NCI-H1694 (cell line): ENCODE measurements around the gene PITX3.

Experiments
- DNase-seq: peaks from one replicate; lab custom pipeline; 2025; lab: John Stamatoyannopoulos, UW

PITX3 gene

GRCh38 chr10:102241444-102242117 lies at the start of gene PITX3:
Gene PITX3, minus strand, starts transcription at chr10:102241512. Its CDS starts 9,432 bp downstream, at chr10:102232080.
- peak; percentile 26 for DNase-seq

- DNase-seq, result no peak
Observed at GRCh38 chr10:102289840-102290239, 48.5 kb upstream of the PITX3 start.

GRCh38 chr10:102289356-102289755 lies 48.0 kb upstream of the PITX3 start:
- DNase-seq, result no peak

GRCh38 chr10:102287991-102288390 lies 46.7 kb upstream of the PITX3 start:
- no peak for DNase-seq

- DNase-seq, result no peak
Observed at GRCh38 chr10:102287538-102287937, 46.2 kb upstream of the PITX3 start.

- DNase-seq, result no peak
Observed at GRCh38 chr10:102286216-102286615, 44.9 kb upstream of the PITX3 start.

GRCh38 chr10:102285133-102285532 lies 43.8 kb upstream of the PITX3 start:
- DNase-seq, result no peak

GRCh38 chr10:102284531-102284930 lies 43.2 kb upstream of the PITX3 start:
- DNase-seq, result no peak

- no peak for DNase-seq
Observed at GRCh38 chr10:102283890-102284289, 42.6 kb upstream of the PITX3 start.

- DNase-seq, result no peak
Observed at GRCh38 chr10:102283488-102283887, 42.2 kb upstream of the PITX3 start.

GRCh38 chr10:102281102-102281487 lies 39.8 kb upstream of the PITX3 start:
- no peak for DNase-seq

- peak; percentile 29 for DNase-seq
Observed at GRCh38 chr10:102280397-102281101, 39.2 kb upstream of the PITX3 start.

GRCh38 chr10:102279104-102279503 lies 37.8 kb upstream of the PITX3 start:
- DNase-seq, result no peak

GRCh38 chr10:102275343-102275742 lies 34.0 kb upstream of the PITX3 start:
- DNase-seq, result no peak

- no peak for DNase-seq
Observed at GRCh38 chr10:102274062-102274461, 32.8 kb upstream of the PITX3 start.

GRCh38 chr10:102269017-102269416 lies 27.7 kb upstream of the PITX3 start:
- no peak for DNase-seq

- no peak for DNase-seq
Observed at GRCh38 chr10:102268375-102268888, 27.1 kb upstream of the PITX3 start.

- DNase-seq, result no peak
Observed at GRCh38 chr10:102267748-102268147, 26.4 kb upstream of the PITX3 start.

GRCh38 chr10:102266670-102267069 lies 25.4 kb upstream of the PITX3 start:
- DNase-seq, result no peak

- no peak for DNase-seq
Observed at GRCh38 chr10:102264371-102264770, 23.1 kb upstream of the PITX3 start.

GRCh38 chr10:102262744-102263370 lies 21.5 kb upstream of the PITX3 start:
- DNase-seq, result no peak

GRCh38 chr10:102261842-102262241 lies 20.5 kb upstream of the PITX3 start:
- no peak for DNase-seq

GRCh38 chr10:102261196-102261595 lies 19.9 kb upstream of the PITX3 start:
- DNase-seq, result no peak
